Muscle layer of colon (tissue), 2 donors: ENCODE data around the gene ECT2.
"Not testable (repeated sequence)": the region's sequence is repeated elsewhere in the genome, so short reads cannot be mapped to it uniquely, and the experiment has no call there.

Experiments
- H3K27ac ChIP-seq: one replicate; pipeline ENCODE4 v1.7.0; 2013; ENCODE audit warnings: low read depth, mild to moderate bottlenecking, low read length, moderate library complexity
- H3K27me3 ChIP-seq, 2 donors: one replicate each; pipeline ENCODE4 v1.7.0; 2013; ENCODE audit warnings: low read length in 2 of 2, mild to moderate bottlenecking in 2 of 2; ENCODE audit not compliant: insufficient read depth in 2 of 2, control insufficient read depth in 1 of 2
- H3K36me3 ChIP-seq: one replicate; pipeline ENCODE4 v1.7.0; 2013; ENCODE audit warnings: mild to moderate bottlenecking, low read length; ENCODE audit not compliant: insufficient read depth
- H3K4me1 ChIP-seq: one replicate; pipeline ENCODE4 v1.7.0; 2013; ENCODE audit warnings: mild to moderate bottlenecking, low read length; ENCODE audit not compliant: insufficient read depth
- H3K4me3 ChIP-seq, 2 donors: one replicate each; pipeline ENCODE4 v1.7.0; 2013; ENCODE audit warnings: low read length in 2 of 2, low read depth in 1 of 2, mild to moderate bottlenecking in 1 of 2, moderate library complexity in 1 of 2
- H3K9ac ChIP-seq: one replicate; pipeline ENCODE4 v1.7.0; 2013; ENCODE audit warnings: low read length
- H3K9me3 ChIP-seq: one replicate; pipeline ENCODE4 v1.7.0; 2013; ENCODE audit warnings: mild to moderate bottlenecking, low read length
- donor health status: abdominal sarcoma.
- donor health status: Adenocarcinoma of cecum.

ECT2 gene, protein sequence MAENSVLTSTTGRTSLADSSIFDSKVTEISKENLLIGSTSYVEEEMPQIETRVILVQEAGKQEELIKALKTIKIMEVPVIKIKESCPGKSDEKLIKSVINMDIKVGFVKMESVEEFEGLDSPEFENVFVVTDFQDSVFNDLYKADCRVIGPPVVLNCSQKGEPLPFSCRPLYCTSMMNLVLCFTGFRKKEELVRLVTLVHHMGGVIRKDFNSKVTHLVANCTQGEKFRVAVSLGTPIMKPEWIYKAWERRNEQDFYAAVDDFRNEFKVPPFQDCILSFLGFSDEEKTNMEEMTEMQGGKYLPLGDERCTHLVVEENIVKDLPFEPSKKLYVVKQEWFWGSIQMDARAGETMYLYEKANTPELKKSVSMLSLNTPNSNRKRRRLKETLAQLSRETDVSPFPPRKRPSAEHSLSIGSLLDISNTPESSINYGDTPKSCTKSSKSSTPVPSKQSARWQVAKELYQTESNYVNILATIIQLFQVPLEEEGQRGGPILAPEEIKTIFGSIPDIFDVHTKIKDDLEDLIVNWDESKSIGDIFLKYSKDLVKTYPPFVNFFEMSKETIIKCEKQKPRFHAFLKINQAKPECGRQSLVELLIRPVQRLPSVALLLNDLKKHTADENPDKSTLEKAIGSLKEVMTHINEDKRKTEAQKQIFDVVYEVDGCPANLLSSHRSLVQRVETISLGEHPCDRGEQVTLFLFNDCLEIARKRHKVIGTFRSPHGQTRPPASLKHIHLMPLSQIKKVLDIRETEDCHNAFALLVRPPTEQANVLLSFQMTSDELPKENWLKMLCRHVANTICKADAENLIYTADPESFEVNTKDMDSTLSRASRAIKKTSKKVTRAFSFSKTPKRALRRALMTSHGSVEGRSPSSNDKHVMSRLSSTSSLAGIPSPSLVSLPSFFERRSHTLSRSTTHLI

DNA sequence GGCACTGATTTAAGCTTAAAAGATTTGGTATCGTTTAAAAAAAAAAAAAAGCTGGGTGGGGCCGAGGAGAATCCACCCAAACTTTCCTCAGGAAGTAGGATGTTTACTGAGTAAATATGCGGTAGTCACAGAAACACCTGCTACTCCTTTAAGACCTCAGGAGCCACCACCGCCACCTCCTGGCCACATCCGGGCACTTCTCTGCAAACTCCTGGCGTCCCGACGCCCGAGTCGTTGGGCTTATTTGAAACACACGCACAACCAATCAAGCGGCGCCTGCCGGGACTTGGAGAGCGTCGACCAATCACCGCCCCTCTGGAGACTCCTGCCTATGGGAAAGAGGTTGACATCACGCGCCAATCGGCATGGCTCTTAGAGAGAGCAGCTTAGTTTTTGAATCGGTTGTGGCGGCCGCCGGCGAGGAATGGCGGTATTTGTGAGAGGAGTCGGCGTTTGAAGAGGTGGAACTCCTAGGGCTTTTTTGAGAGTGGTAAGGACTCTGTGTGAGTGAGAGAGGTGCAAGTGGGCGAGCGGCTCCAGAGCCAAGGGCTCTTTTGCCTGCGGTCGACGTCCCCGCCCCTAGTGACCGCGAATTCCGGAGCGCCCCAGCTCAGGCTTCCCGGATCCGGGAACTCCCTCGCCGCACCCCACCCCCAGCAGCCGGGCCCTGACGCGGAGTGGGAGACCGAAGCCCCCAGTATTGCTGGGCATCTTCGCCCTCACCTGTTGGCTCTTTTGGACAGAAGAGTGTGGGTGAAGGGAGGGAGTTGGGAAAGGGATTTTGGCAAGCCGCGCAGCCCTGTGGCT lies at the start of gene ECT2:
TSS of gene ECT2 (plus strand) at position 359 of the 807 bp plus-strand sequence. CDS start 3,805 bp downstream, outside the sequence.
- peaks cover 10% of the 10 kb centered on the region for H3K4me1 ChIP-seq
- H3K9me3 ChIP-seq = no peaks in the 10 kb centered on the region
- no peaks in the 10 kb centered on the region for H3K27me3 ChIP-seq
- H3K4me3 ChIP-seq = peak within 1 kb of the TSS; percentile 90 to 92
- H3K9ac ChIP-seq = peak within 1 kb of the TSS; percentile 79
- H3K36me3 ChIP-seq = no peaks in the 10 kb centered on the region
- H3K27ac ChIP-seq = peak within 1 kb of the TSS; percentile 61

GRCh38 chr3:172700936-172701455 lies 49.5 kb upstream of the ECT2 start:
- no peaks in the 10 kb centered on the region for H3K27me3 ChIP-seq
- no peak overlapping the region for H3K9ac ChIP-seq
- H3K4me1 ChIP-seq = no peaks in the 10 kb centered on the region
- no peak overlapping the region for H3K27ac ChIP-seq
- no peaks in the 10 kb centered on the region for H3K9me3 ChIP-seq
- H3K36me3 ChIP-seq = no peaks in the 10 kb centered on the region
- no peak overlapping the region for H3K4me3 ChIP-seq

DNA sequence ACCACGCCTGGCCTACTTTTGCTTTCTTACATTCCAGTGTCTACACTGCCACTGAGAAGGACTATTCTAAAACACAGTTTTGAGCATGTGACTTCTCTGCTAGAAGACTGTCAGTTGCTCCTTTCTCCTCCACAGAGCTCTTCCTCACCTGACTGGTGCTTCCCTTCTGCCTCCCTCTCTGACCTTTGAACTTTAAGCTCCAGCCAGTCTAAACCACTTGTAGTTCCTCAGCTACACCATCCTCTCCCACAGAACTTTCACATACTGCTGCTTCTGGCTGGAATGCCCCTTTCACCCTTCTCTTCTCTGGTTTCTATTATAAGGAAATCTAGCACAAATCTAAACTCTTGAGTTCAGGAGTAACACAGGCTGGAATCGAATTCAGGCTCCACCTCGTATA lies 48.8 kb upstream of the ECT2 start:
- no peaks in the 10 kb centered on the region for H3K9me3 ChIP-seq
- no peak overlapping the region for H3K27ac ChIP-seq
- no peaks in the 10 kb centered on the region for H3K4me1 ChIP-seq
- no peak overlapping the region for H3K4me3 ChIP-seq
- H3K9ac ChIP-seq = no peak overlapping the region
- H3K27me3 ChIP-seq = no peaks in the 10 kb centered on the region
- H3K36me3 ChIP-seq = no peaks in the 10 kb centered on the region

GRCh38 chr3:172702256-172702655 lies 48.3 kb upstream of the ECT2 start:
- no peak overlapping the region for H3K27ac ChIP-seq

GRCh38 chr3:172702731-172703130 lies 47.8 kb upstream of the ECT2 start:
- not testable (repeated sequence) for H3K36me3 ChIP-seq, H3K4me1 ChIP-seq, H3K9ac ChIP-seq, H3K27me3 ChIP-seq, H3K27ac ChIP-seq, H3K4me3 ChIP-seq, H3K9me3 ChIP-seq

More at GRCh38 chr3:172702256-172702655, 48.3 kb upstream of the ECT2 start:
- H3K27me3 ChIP-seq = no peaks in the 10 kb centered on the region
- no peak overlapping the region for H3K4me3 ChIP-seq
- H3K4me1 ChIP-seq = no peaks in the 10 kb centered on the region
- H3K36me3 ChIP-seq = no peaks in the 10 kb centered on the region
- H3K9me3 ChIP-seq = no peaks in the 10 kb centered on the region
- no peak overlapping the region for H3K9ac ChIP-seq

DNA sequence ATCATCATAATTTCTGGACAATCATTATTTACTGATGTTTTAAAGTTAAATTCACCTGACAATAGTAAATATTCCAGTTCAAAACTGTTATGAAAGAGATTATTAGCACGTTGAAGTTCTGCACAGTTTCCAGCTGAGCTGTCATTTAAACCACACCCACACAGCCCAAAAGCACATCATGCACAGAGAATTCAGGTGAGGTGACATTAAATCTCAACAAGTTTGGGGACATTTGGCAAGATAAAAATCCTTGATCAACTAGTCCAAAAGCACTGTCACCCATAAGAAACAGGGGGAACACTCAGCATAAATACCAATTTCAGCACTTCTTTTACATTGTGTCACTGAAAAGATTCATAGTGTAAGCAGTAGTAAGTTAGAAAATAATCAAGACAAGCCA lies 46.5 kb upstream of the ECT2 start:
- Histone ChIP-seq H3K27ac (no peak overlapping the region), H3K4me1 (no peaks in the 10 kb centered on the region), H3K9ac (no peak overlapping the region), H3K4me3 (no peak overlapping the region), H3K9me3 (no peaks in the 10 kb centered on the region), H3K36me3 (no peaks in the 10 kb centered on the region), H3K27me3 (no peaks in the 10 kb centered on the region)

- H3K4me1 ChIP-seq = peaks cover 9% of the 10 kb centered on the region
- H3K27ac ChIP-seq = no peak overlapping the region
- no peaks in the 10 kb centered on the region for H3K27me3 ChIP-seq
- H3K36me3 ChIP-seq = no peaks in the 10 kb centered on the region
- no peak overlapping the region for H3K4me3 ChIP-seq
- no peak overlapping the region for H3K9ac ChIP-seq
- no peaks in the 10 kb centered on the region for H3K9me3 ChIP-seq
These were observed 45.4 kb upstream of the ECT2 start for GRCh38 chr3:172705170-172705569.

GRCh38 chr3:172707030-172707429 lies 43.5 kb upstream of the ECT2 start:
- Histone ChIP-seq H3K4me1 (peaks cover 9% of the 10 kb centered on the region), H3K4me3 (no peak overlapping the region)

DNA sequence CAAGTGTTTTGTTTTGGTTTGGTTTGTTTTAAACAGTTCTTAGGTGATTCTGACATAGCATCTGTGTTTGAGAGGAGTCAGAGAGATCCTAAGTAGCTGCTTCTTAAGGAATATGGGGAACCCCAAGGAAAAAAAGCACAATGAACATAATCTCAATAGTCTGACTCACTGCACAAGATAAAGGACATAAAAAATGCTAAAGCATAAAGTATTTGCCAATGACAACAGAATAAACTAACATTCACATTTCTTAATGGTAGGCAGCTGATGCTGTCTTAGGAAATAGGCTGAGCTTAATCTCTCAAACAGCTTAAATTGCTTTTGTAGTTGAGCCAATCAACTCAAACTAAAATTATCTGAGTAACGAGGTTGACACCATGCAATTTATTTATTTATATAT lies 42.6 kb upstream of the ECT2 start:
- H3K4me1 ChIP-seq = peaks cover 9% of the 10 kb centered on the region

More at GRCh38 chr3:172707030-172707429, 43.5 kb upstream of the ECT2 start:
- Histone ChIP-seq H3K36me3 (no peaks in the 10 kb centered on the region), H3K9ac (no peak overlapping the region), H3K9me3 (no peaks in the 10 kb centered on the region), H3K27ac (no peak overlapping the region), H3K27me3 (no peaks in the 10 kb centered on the region)

GRCh38 chr3:172708921-172709773 lies 41.4 kb upstream of the ECT2 start:
- no peak overlapping the region for H3K4me3 ChIP-seq
- no peaks in the 10 kb centered on the region for H3K9me3 ChIP-seq
- no peak overlapping the region for H3K9ac ChIP-seq
- H3K4me1 ChIP-seq = peaks cover 9% of the 10 kb centered on the region
- H3K27me3 ChIP-seq = no peaks in the 10 kb centered on the region
- H3K27ac ChIP-seq = no peak overlapping the region
- no peaks in the 10 kb centered on the region for H3K36me3 ChIP-seq

More for the DNA sequence above, 42.6 kb upstream of the ECT2 start:
- Histone ChIP-seq H3K9ac (no peak overlapping the region), H3K27me3 (no peaks in the 10 kb centered on the region), H3K36me3 (no peaks in the 10 kb centered on the region), H3K27ac (no peak overlapping the region), H3K4me3 (no peak overlapping the region), H3K9me3 (no peaks in the 10 kb centered on the region)
